ENCODE results near the gene QRSL1. TPM values are rescaled to one million over a fixed set of nuclear protein-coding genes. Genes with fewer than 3 reads are reported as not detected.
A peak's percentile ranks its signal among the peaks of the same experiment; 100 is the strongest.
"Not testable (repeated sequence)": the region's sequence is repeated elsewhere in the genome, so short reads cannot be mapped to it uniquely, and the experiment has no call there.

Gene QRSL1
- polyA plus RNA-seq, 3 donors, result 5.7 to 7.8 (median 5.8) TPM

- no peak overlapping the region for H3K4me2 ChIP-seq (replicated peaks; ENCODE audit: extremely low read depth, low read length, poor library complexity, severe bottlenecking)
- no peak overlapping the region for H2AFZ ChIP-seq (ENCODE audit: insufficient read depth, low read depth, low read length, poor library complexity, severe bottlenecking)
- no peak for TF ChIP-seq CTCF (IDR thresholded peaks at IDR 0.05)
- Mint-ChIP-seq H3K9me3 (peaks cover 2 to 8% (median 4%) of the 10 kb centered on the region in 7 donors), H3K27ac (no peak overlapping the region), H3K36me3 (peaks cover 61 to 69% of the 10 kb centered on the region in 2 donors), H3K27me3 (ENCODE audit: low read depth in 3 of 3) (no peaks in the 10 kb centered on the region), H3K4me1 (no peaks in the 10 kb centered on the region), H3K4me3 (no peak overlapping the region)
- no peaks in the 10 kb centered on the region for H3K9me3 ChIP-seq (replicated peaks in 1 of 2; ENCODE audit: control insufficient read depth in 1 of 2, insufficient read depth in 1 of 2, low read length in 2 of 2)
- WGBS (ENCODE audit: insufficient coverage), result no CpG with 5 or more reads among the region's 4 CpGs
- no peaks in the 10 kb centered on the region for H3K27me3 ChIP-seq (ENCODE audit: control insufficient read depth in 2 of 2, insufficient read depth in 2 of 2, low read length in 2 of 2)
- no peak overlapping the region for H3K9ac ChIP-seq (ENCODE audit: insufficient read depth, low read length, poor library complexity, severe bottlenecking)
- H3K36me3 ChIP-seq (replicated peaks in 1 of 2; ENCODE audit: control insufficient read depth in 1 of 2, insufficient read depth in 2 of 2, low read length in 2 of 2), result peaks cover 27 to 74% of the 10 kb centered on the region in 2 donors
- intact Hi-C loops (cut with micrococcal nuclease), result loop anchor here in 1 of 2 donors (10.0 kb wide), 2 partner anchors 232 to 388 kb away; partner anchors contain the start of gene CD24
- H3K79me2 ChIP-seq (ENCODE audit: insufficient read depth, low read length), result no peaks in the 10 kb centered on the region
- DNase-seq, result no peak
- no peaks in the 10 kb centered on the region for H3K4me1 ChIP-seq (ENCODE audit: control insufficient read depth in 1 of 2, insufficient read depth in 2 of 2, low read length in 2 of 2)
- no peaks in the 10 kb centered on the region for H4K20me1 ChIP-seq (ENCODE audit: insufficient read depth, low read length)
- H3K27ac ChIP-seq (ENCODE audit: low read depth in 1 of 2, low read length in 2 of 2), result no peak overlapping the region
- no peak overlapping the region for H3K4me3 ChIP-seq (replicated peaks in 1 of 3; ENCODE audit: low read depth in 2 of 3, low read length in 3 of 3)
Measured at GRCh38 chr6:106586815-106587415, 42.5 kb upstream of the QRSL1 start.

GRCh38 chr6:106588937-106589336 lies 40.4 kb upstream of the QRSL1 start:
- peak overlapping the region; percentile 8 to 85 (median 61) for H3K27ac Mint-ChIP-seq
- not testable (repeated sequence) for H3K4me1 Mint-ChIP-seq
- H3K36me3 ChIP-seq (replicated peaks in 1 of 2; ENCODE audit: control insufficient read depth in 1 of 2, insufficient read depth in 2 of 2, low read length in 2 of 2), result peaks cover 22 to 60% of the 10 kb centered on the region in 2 donors

More at GRCh38 chr6:106588937-106589336, 40.4 kb upstream of the QRSL1 start:
- H4K20me1 ChIP-seq (ENCODE audit: insufficient read depth, low read length); H3K9ac ChIP-seq (ENCODE audit: insufficient read depth, low read length, poor library complexity, severe bottlenecking); H3K4me3 Mint-ChIP-seq; H3K4me1 ChIP-seq (ENCODE audit: control insufficient read depth in 1 of 2, insufficient read depth in 2 of 2, low read length in 2 of 2); H3K4me3 ChIP-seq (replicated peaks in 1 of 3; ENCODE audit: low read depth in 2 of 3, low read length in 3 of 3); DNase-seq; H3K27me3 ChIP-seq (ENCODE audit: control insufficient read depth in 2 of 2, insufficient read depth in 2 of 2, low read length in 2 of 2); H3K79me2 ChIP-seq (ENCODE audit: insufficient read depth, low read length); H3K9me3 ChIP-seq (replicated peaks in 1 of 2; ENCODE audit: control insufficient read depth in 1 of 2, insufficient read depth in 1 of 2, low read length in 2 of 2); H3K9me3 Mint-ChIP-seq; H3K27me3 Mint-ChIP-seq (ENCODE audit: low read depth in 3 of 3); H3K4me2 ChIP-seq (replicated peaks; ENCODE audit: extremely low read depth, low read length, poor library complexity, severe bottlenecking); H2AFZ ChIP-seq (ENCODE audit: insufficient read depth, low read depth, low read length, poor library complexity, severe bottlenecking): not testable (repeated sequence)
- peaks cover 55 to 59% of the 10 kb centered on the region in 2 donors for H3K36me3 Mint-ChIP-seq
- H3K27ac ChIP-seq (ENCODE audit: low read depth in 1 of 2, low read length in 2 of 2), result peak overlapping the region; percentile 11 to 26
- intact Hi-C loops (cut with micrococcal nuclease), result loop anchor here in 1 of 2 donors (10.0 kb wide), 2 partner anchors 234 to 386 kb away; partner anchors contain the start of gene CD24
- no CpG with 5 or more reads among the region's 5 CpGs for WGBS (ENCODE audit: insufficient coverage)

Data from CD14-positive monocyte (primary cell).